Uterus (tissue), 4 donors: ENCODE data around the gene MED26. TPM values are rescaled to one million over a fixed set of nuclear protein-coding genes. Genes with fewer than 3 reads are reported as not detected.

ENCODE experiments used
- DNase-seq, 2 donors: peaks; one replicate each; pipeline ENCODE4 v3.0.0-alpha.2; 2019 to 2020
- H3K27ac ChIP-seq, 2 donors: fragments of 200-600 bp; sonication (generic); 1 replicate in 1 of 2; 2 replicates in 1 of 2; pipeline ENCODE4 v1.5.1; 2016 to 2018
- H3K27me3 ChIP-seq, 2 donors: fragments of 200-600 bp; sonication (generic); one replicate each; pipeline ENCODE4 v1.5.1; 2018 to 2019; ENCODE audit warnings: control low read depth in 1 of 2
- H3K36me3 ChIP-seq, 2 donors: fragments of 200-600 bp; sonication (generic); one replicate each; pipeline ENCODE4 v1.5.1; 2019; ENCODE audit warnings: control low read depth in 1 of 2
- H3K4me1 ChIP-seq, 2 donors: fragments of 200-600 bp; sonication (generic); one replicate each; pipeline ENCODE4 v1.5.1; 2018 to 2019; ENCODE audit warnings: control low read depth in 1 of 2
- H3K4me3 ChIP-seq, 2 donors: fragments of 200-600 bp; sonication (generic); 1 replicate in 1 of 2; 2 replicates in 1 of 2; pipeline ENCODE4 v1.5.1; 2018 to 2019; ENCODE audit warnings: mild to moderate bottlenecking in 1 of 2
- H3K9me3 ChIP-seq, 2 donors: fragments of 200-600 bp; sonication (generic); one replicate each; pipeline ENCODE4 v1.5.1; 2019; ENCODE audit warnings: control low read depth in 1 of 2
- POLR2A ChIP-seq, 2 donors: fragments of 450-650 bp; IDR thresholded peaks; one replicate each; pipeline ENCODE4 v1.6.1; 2016; ENCODE audit warnings: antibody characterized with exemption in 2 of 2, mild to moderate bottlenecking in 1 of 2, moderate library complexity in 1 of 2
- intact Hi-C: fragments of 100-400 bp; cut with DNase I; formaldehyde crosslinking; loops from one replicate; pipeline ENCODE4 v1.15.1; 2023; ENCODE audit warnings: low total_unique reads
- total RNA-seq, 4 donors: library from RNA; depleted of rRNA in 3 of 4; stranded (reverse); fragments of >200 nt in 3 of 4; gene quantifications; one replicate each; pipeline versions ENCODE4 v1.1.0 to v1.2.4, GENCODE V29; 2014 to 2023
- TF ChIP-seq, protein P1 (sequence below), 4 experiments: fragments of 200-600 bp in 2 of 4; fragments of 450-650 bp in 2 of 4; sonication (generic) in 2 of 4; IDR thresholded peaks; one replicate each; pipeline ENCODE4 v1.5.1; 2016 to 2019; ENCODE audit warnings: antibody characterized with exemption in 4 of 4, mild to moderate bottlenecking in 2 of 4, moderate library complexity in 1 of 4
- donor health status: DM: yes; HTN: yes; CAD: no.

MED26 gene
- total RNA-seq, 4 donors from 2014 or later, result 1.5 to 13.5 (median 3.6) TPM

DNA sequence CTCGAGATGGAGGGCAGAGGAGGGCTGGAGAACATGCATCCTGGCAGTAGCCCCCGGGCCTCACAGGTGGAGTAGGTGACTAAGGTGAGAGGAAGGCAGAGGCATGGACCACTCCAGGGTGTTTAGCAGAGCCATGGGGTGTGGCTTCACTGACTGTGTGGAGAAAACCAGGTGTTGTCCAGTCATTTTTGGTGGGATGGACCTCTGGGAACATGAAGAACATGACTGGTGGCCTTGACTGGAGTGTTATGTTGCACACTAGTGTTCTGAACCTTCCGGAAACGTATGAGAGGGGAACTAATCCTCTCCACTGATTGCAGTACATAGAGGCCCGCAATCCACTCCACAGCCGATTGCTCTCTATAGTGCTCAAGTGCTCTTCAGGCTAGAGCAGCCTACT lies 16.9 kb downstream of the MED26 start:
- Histone ChIP-seq H3K4me1 (peaks cover 16 to 21% of the 10 kb centered on the region in 2 donors), H3K27ac (peak overlapping the region; percentile 80 to 96)

DNA sequence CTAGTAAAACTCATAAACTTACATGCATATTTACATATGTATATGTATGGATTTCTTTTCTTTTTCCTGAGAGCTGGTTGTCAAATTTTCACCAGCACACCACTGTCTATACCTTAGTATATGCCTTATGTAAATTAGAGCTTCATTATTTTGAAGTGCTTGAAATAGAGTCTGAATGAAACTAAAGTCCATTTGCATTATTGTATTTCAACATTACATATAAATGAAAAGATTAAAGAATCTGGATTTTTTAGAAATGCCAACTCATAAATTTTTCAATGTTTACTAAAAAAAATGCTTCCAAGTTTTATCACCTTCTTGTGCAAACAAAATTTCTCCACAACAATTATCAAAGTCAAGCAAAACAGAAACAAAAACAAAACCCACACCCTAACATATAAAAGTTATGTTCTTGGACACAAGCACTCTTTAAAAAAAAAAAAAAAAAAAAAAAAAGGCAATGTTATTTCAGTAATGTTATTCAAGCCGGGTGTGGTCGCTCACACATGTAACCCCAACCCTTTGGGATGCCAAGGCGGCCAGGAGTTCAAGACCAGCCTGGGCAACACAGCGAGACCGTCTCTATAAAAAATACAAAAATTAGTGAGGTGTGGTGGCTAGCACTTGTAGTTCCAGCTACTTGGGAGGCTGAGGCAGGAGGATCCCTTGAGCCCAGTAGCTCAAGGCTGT lies 18.3 kb downstream of the MED26 start:
- Histone ChIP-seq H3K36me3 (no peaks in the 10 kb centered on the region), H3K9me3 (no peaks in the 10 kb centered on the region), H3K4me1 (peaks cover 16 to 18% of the 10 kb centered on the region in 2 donors), H3K27ac (peak overlapping the region; percentile 80 to 96), H3K27me3 (no peaks in the 10 kb centered on the region), H3K4me3 (no peak overlapping the region)
- intact Hi-C loops, result no loop called here
- TF ChIP-seq POLR2A (IDR thresholded peaks at IDR 0.05), result no peak
- TF ChIP-seq, protein P1, sequence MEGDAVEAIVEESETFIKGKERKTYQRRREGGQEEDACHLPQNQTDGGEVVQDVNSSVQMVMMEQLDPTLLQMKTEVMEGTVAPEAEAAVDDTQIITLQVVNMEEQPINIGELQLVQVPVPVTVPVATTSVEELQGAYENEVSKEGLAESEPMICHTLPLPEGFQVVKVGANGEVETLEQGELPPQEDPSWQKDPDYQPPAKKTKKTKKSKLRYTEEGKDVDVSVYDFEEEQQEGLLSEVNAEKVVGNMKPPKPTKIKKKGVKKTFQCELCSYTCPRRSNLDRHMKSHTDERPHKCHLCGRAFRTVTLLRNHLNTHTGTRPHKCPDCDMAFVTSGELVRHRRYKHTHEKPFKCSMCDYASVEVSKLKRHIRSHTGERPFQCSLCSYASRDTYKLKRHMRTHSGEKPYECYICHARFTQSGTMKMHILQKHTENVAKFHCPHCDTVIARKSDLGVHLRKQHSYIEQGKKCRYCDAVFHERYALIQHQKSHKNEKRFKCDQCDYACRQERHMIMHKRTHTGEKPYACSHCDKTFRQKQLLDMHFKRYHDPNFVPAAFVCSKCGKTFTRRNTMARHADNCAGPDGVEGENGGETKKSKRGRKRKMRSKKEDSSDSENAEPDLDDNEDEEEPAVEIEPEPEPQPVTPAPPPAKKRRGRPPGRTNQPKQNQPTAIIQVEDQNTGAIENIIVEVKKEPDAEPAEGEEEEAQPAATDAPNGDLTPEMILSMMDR (IDR thresholded peaks at IDR 0.05), result no peak
- no peak for DNase-seq

More for the DNA sequence above, 16.9 kb downstream of the MED26 start:
- intact Hi-C loops, result no loop called here
- Histone ChIP-seq H3K36me3 (no peaks in the 10 kb centered on the region), H3K27me3 (no peaks in the 10 kb centered on the region), H3K4me3 (no peak overlapping the region), H3K9me3 (no peaks in the 10 kb centered on the region)
- no peak for DNase-seq
- TF ChIP-seq, protein P1 (IDR thresholded peaks at IDR 0.05), result no peak
- TF ChIP-seq POLR2A (IDR thresholded peaks at IDR 0.05), result no peak

DNA sequence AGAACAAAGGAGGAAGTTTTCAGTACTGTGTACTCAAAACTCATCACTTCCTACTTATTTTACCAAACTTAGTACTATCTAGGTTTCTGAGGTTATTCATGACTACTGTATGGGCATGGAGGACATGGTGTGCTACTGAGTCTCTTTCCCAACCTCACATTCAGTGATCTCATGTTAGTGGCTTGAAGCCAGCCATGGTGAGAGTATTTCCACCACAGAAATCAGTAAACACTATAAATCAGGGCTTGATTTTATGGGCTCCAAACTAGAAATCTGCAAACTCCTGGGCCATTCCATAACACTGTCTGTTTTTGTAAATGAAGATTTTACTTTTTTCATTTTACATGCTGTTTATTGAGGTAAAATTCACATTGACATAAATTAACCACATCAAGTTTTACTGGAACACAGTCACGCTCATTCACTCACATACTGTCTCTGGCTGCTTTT lies 19.7 kb downstream of the MED26 start:
- peak overlapping the region; percentile 88 to 96 for H3K27ac ChIP-seq
- no peaks in the 10 kb centered on the region for H3K9me3 ChIP-seq
- TF ChIP-seq POLR2A (IDR thresholded peaks at IDR 0.05), result no peak
- TF ChIP-seq, protein P1 (IDR thresholded peaks at IDR 0.05), result no peak
- DNase-seq, result peak; percentile 70 to 93
- intact Hi-C loops, result no loop called here
- H3K27me3 ChIP-seq, result no peaks in the 10 kb centered on the region
- no peak overlapping the region for H3K4me3 ChIP-seq
- H3K36me3 ChIP-seq, result no peaks in the 10 kb centered on the region
- H3K4me1 ChIP-seq, result peaks cover 16 to 18% of the 10 kb centered on the region in 2 donors

DNA sequence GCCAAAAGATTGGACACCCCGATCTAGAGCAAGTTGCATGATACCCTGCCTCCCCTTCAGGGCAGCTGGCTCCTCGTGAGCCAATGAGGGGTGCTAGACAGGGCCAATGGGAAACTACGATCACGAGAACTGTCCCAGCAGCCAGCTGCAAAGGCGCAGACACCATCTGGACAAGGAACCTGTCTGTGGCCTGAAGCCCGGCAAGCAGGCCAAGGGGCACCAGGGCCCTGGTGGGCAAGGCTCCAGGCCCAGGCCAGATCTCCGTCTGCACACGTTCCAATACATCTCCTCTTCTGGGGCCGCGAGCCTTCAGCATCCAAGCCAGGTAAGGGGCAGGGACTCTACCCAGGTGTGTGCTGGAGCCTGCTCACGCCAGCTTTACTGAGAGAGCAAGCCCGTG lies 20.2 kb downstream of the MED26 start:
- no peaks in the 10 kb centered on the region for H3K27me3 ChIP-seq
- H3K4me1 ChIP-seq, result peaks cover 16 to 18% of the 10 kb centered on the region in 2 donors
- no peak overlapping the region for H3K4me3 ChIP-seq
- no peaks in the 10 kb centered on the region for H3K36me3 ChIP-seq
- no peaks in the 10 kb centered on the region for H3K9me3 ChIP-seq
- TF ChIP-seq POLR2A (IDR thresholded peaks at IDR 0.05), result no peak
- TF ChIP-seq, protein P1 (IDR thresholded peaks at IDR 0.05), result no peak
- intact Hi-C loops, result no loop called here
- peak overlapping the region; percentile 88 to 96 for H3K27ac ChIP-seq
- no peak for DNase-seq

DNA sequence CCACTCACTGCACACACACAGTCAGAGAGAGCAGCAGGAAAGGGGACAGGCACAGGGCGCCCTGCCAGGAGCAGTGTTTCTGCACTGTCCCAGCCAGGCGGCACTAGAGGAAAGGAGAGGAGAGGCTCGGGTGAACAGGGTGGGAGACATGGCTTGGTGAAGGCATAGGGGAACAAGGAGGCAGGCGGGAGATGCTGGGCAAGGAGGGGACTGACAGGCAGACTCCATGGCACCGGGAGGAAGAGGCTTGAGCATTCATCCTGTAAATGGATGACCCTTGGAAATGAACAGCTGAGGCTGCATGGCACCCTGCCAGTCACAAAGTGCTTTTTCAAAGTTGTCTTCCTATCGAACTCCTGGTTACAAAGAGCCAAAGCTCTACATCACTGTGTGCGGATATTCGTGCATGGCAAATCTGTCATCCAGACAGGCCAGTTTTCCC lies 22.4 kb downstream of the MED26 start:
- no peaks in the 10 kb centered on the region for H3K36me3 ChIP-seq
- H3K4me1 ChIP-seq, result peaks cover 10 to 18% of the 10 kb centered on the region in 2 donors
- DNase-seq, result peak in 1 of 2 donors; percentile 44
- no peaks in the 10 kb centered on the region for H3K9me3 ChIP-seq
- H3K27me3 ChIP-seq, result no peaks in the 10 kb centered on the region
- intact Hi-C loops, result no loop called here
- TF ChIP-seq POLR2A (IDR thresholded peaks at IDR 0.05), result no peak
- TF ChIP-seq, protein P1 (IDR thresholded peaks at IDR 0.05), result no peak
- no peak overlapping the region for H3K4me3 ChIP-seq
- peak overlapping the region; percentile 88 to 96 for H3K27ac ChIP-seq
